Spinal cord (tissue), 10 donors: Measurements from ENCODE around the gene SLC25A29. TPM values are rescaled to one million over a fixed set of nuclear protein-coding genes. Genes with fewer than 3 reads are reported as not detected.

Experiments used
- DNase-seq, 6 donors: peaks; one replicate each; pipeline versions ENCODE4 v3.0.0 to v3.0.0-alpha.2; 2013 to 2015; ENCODE audit warnings: low spot score in 6 of 6, low read depth in 4 of 6
- H3K27ac ChIP-seq: one replicate; pipeline ENCODE4 v1.5.1; 2013; ENCODE audit warnings: low read depth, low read length, control low read depth
- H3K27me3 ChIP-seq: one replicate; pipeline ENCODE4 v1.6.1; 2013; ENCODE audit warnings: low read length; ENCODE audit not compliant: control insufficient read depth, insufficient read depth
- H3K36me3 ChIP-seq: one replicate; pipeline ENCODE4 v1.6.1; 2013; ENCODE audit warnings: low read length; ENCODE audit not compliant: control insufficient read depth, insufficient read depth
- H3K4me1 ChIP-seq: one replicate; pipeline ENCODE4 v1.6.1; 2013; ENCODE audit warnings: low read length; ENCODE audit not compliant: control insufficient read depth, insufficient read depth
- H3K4me3 ChIP-seq: one replicate; pipeline ENCODE4 v1.5.1; 2013; ENCODE audit warnings: low read depth, low read length, control low read depth
- H3K9me3 ChIP-seq: one replicate; pipeline ENCODE4 v1.6.1; 2013; ENCODE audit warnings: low read length; ENCODE audit not compliant: control insufficient read depth, insufficient read depth
- WGBS: methylation state at CpG from one replicate; pipeline ENCODE4 v1.1.5; 2013; ENCODE audit warnings: missing lambda C conversion rate; ENCODE audit not compliant: insufficient coverage; 5-methylcytosine and 5-hydroxymethylcytosine counted together
- polyA plus RNA-seq, 2 donors: library from polyadenylated mRNA; unstranded; fragments of 120-200 nt; gene quantifications; one replicate each; pipeline ENCODE4 v1.2.1, GENCODE V29; 2013; ENCODE audit not compliant: insufficient read length in 2 of 2
- total RNA-seq, 2 donors: library from RNA; depleted of rRNA in 1 of 2; stranded (reverse); fragments of 120-200 nt in 1 of 2; fragments of >200 nt in 1 of 2; gene quantifications; one replicate each; pipeline versions ENCODE4 v1.2.3 to v1.2.4, GENCODE V29; 2013 to 2014
- donor health status: healthy.

Gene SLC25A29
- total and polyA plus RNA-seq, 4 donors, result 26.2 to 131 (median 68.4) TPM

GRCh38 chr14:100296106-100296651 lies 10.1 kb downstream of the SLC25A29 start:
- Histone ChIP-seq H3K36me3 (peaks cover 67% of the 10 kb centered on the region), H3K4me1 (peaks cover 44% of the 10 kb centered on the region), H3K27me3 (no peaks in the 10 kb centered on the region), H3K4me3 (no peak overlapping the region), H3K27ac (no peak overlapping the region), H3K9me3 (no peaks in the 10 kb centered on the region)
- WGBS, result 92% methylated on average over 7 of the region's 9 CpGs
- no peak for DNase-seq

GRCh38 chr14:100295376-100296105 lies 10.7 kb downstream of the SLC25A29 start:
- H3K4me3 ChIP-seq, result no peak overlapping the region
- H3K27ac ChIP-seq, result no peak overlapping the region
- peaks cover 50% of the 10 kb centered on the region for H3K4me1 ChIP-seq
- H3K36me3 ChIP-seq, result peaks cover 74% of the 10 kb centered on the region
- H3K9me3 ChIP-seq, result no peaks in the 10 kb centered on the region
- WGBS, result 96% methylated on average over 12 of the region's 16 CpGs
- DNase-seq, result no peak
- H3K27me3 ChIP-seq, result no peaks in the 10 kb centered on the region

- no peak overlapping the region for H3K4me3 ChIP-seq
- peaks cover 56% of the 10 kb centered on the region for H3K4me1 ChIP-seq
- peaks cover 79% of the 10 kb centered on the region for H3K36me3 ChIP-seq
- no peaks in the 10 kb centered on the region for H3K27me3 ChIP-seq
- no peak overlapping the region for H3K27ac ChIP-seq
- no peaks in the 10 kb centered on the region for H3K9me3 ChIP-seq
- DNase-seq, result no peak
- WGBS, result 93% methylated on average over 2 of the region's 2 CpGs
Observed at GRCh38 chr14:100294963-100295330, 11.3 kb downstream of the SLC25A29 start.

GRCh38 chr14:100294213-100294962 lies 11.9 kb downstream of the SLC25A29 start:
- Histone ChIP-seq H3K4me3 (no peak overlapping the region), H3K9me3 (no peaks in the 10 kb centered on the region), H3K27ac (no peak overlapping the region), H3K27me3 (no peaks in the 10 kb centered on the region), H3K4me1 (peaks cover 60% of the 10 kb centered on the region), H3K36me3 (peaks cover 84% of the 10 kb centered on the region)
- 79% methylated on average over 7 of the region's 12 CpGs for WGBS
- DNase-seq, result peak in 1 of 6 donors; percentile 6

GRCh38 chr14:100293497-100294212 lies 12.6 kb downstream of the SLC25A29 start:
- Histone ChIP-seq H3K4me3 (no peak overlapping the region), H3K27me3 (no peaks in the 10 kb centered on the region), H3K4me1 (peaks cover 60% of the 10 kb centered on the region), H3K9me3 (no peaks in the 10 kb centered on the region), H3K27ac (no peak overlapping the region), H3K36me3 (peaks cover 81% of the 10 kb centered on the region)
- WGBS, result 92% methylated on average over 12 of the region's 14 CpGs
- no peak for DNase-seq

- 95% methylated on average over 42 of the region's 42 CpGs for WGBS
- Histone ChIP-seq H3K36me3 (peaks cover 79% of the 10 kb centered on the region), H3K4me3 (no peak overlapping the region), H3K9me3 (no peaks in the 10 kb centered on the region), H3K4me1 (peaks cover 54% of the 10 kb centered on the region), H3K27ac (no peak overlapping the region), H3K27me3 (no peaks in the 10 kb centered on the region)
- DNase-seq, result no peak
Observed at GRCh38 chr14:100292776-100293461, 13.3 kb downstream of the SLC25A29 start.

- Histone ChIP-seq H3K27ac (no peak overlapping the region), H3K36me3 (peaks cover 76% of the 10 kb centered on the region), H3K4me3 (no peak overlapping the region), H3K9me3 (no peaks in the 10 kb centered on the region), H3K27me3 (no peaks in the 10 kb centered on the region), H3K4me1 (peaks cover 54% of the 10 kb centered on the region)
- no peak for DNase-seq
- 97% methylated on average over 61 of the region's 61 CpGs for WGBS
Observed at GRCh38 chr14:100292301-100292775, 13.9 kb downstream of the SLC25A29 start.

GRCh38 chr14:100291305-100292075 lies 14.8 kb downstream of the SLC25A29 start:
- peaks cover 73% of the 10 kb centered on the region for H3K36me3 ChIP-seq
- DNase-seq, result no peak

More at GRCh38 chr14:100291305-100292075, 14.8 kb downstream of the SLC25A29 start:
- H3K4me1 ChIP-seq, result peaks cover 52% of the 10 kb centered on the region
- no peaks in the 10 kb centered on the region for H3K9me3 ChIP-seq
- WGBS, result 91% methylated on average over 13 of the region's 13 CpGs
- H3K4me3 ChIP-seq, result no peak overlapping the region
- no peaks in the 10 kb centered on the region for H3K27me3 ChIP-seq
- no peak overlapping the region for H3K27ac ChIP-seq
